Fibroblast of lung (primary cell): ENCODE data around the gene LDLRAD3.

Source experiments
- CTCF ChIP-seq, 2 donors: IDR thresholded peaks in 1 of 2; conservative IDR thresholded peaks in 1 of 2; 1 replicate in 1 of 2; 2 replicates in 1 of 2; pipeline ENCODE4 v1.5.1; 2011 to 2012; ENCODE audit warnings: low read length in 2 of 2, control low read depth in 1 of 2, inconsistent platforms in 1 of 2, low read depth in 1 of 2, mild to moderate bottlenecking in 1 of 2
- EZH2 ChIP-seq: IDR thresholded peaks from 2 replicates; pipeline ENCODE4 v1.5.1; 2012; ENCODE audit warnings: low read length, control low read depth, mild to moderate bottlenecking; ENCODE audit errors: missing control alignments

GRCh38 chr11:36139767-36140166, 195.9 kb downstream of the LDLRAD3 start:
- no peak for TF ChIP-seq CTCF (conservative IDR thresholded peaks at IDR 0.05 in 1 of 2, IDR thresholded peaks at IDR 0.05 in 1 of 2; ENCODE audit: low read depth in 1 of 2, low read length in 2 of 2)
- TF ChIP-seq EZH2, result no peak
